Measurements from ENCODE around the gene USP37. TPM values are rescaled to one million over a fixed set of nuclear protein-coding genes. Genes with fewer than 3 reads are reported as not detected.

Gene USP37
- total RNA-seq, 1 donor from 2014 or later: 6.4 TPM

- H3K27me3 Mint-ChIP-seq (ENCODE audit: low read depth, unreplicated experiment): no peaks in the 10 kb centered on the region
- DNase-seq (ENCODE audit: low read depth): no peak
- no peak overlapping the region for H3K4me3 Mint-ChIP-seq (ENCODE audit: unreplicated experiment)
- Histone ChIP-seq H3K27ac (ENCODE audit: low read depth, low read length) (no peak overlapping the region), H3K36me3 (ENCODE audit: insufficient read depth, low read length) (peaks cover 15% of the 10 kb centered on the region), H3K4me3 (ENCODE audit: insufficient read depth, low read depth, low read length) (no peak overlapping the region), H3K9me3 (ENCODE audit: insufficient read depth, low read depth, low read length) (no peaks in the 10 kb centered on the region), H3K79me2 (ENCODE audit: insufficient read depth, low read length) (peaks cover 89% of the 10 kb centered on the region), H3K4me1 (ENCODE audit: insufficient read depth, low read length) (peaks cover 3% of the 10 kb centered on the region), H4K20me1 (ENCODE audit: insufficient read depth, low read length) (peaks cover 43% of the 10 kb centered on the region), H2AFZ (ENCODE audit: low read depth, low read length) (no peak overlapping the region), H3K4me2 (ENCODE audit: low read length) (no peak overlapping the region), H3K27me3 (ENCODE audit: insufficient read depth, low read length) (no peaks in the 10 kb centered on the region), H3K9ac (ENCODE audit: low read length) (no peak overlapping the region)
- TF ChIP-seq EZH2 (IDR thresholded peaks at IDR 0.05; ENCODE audit: insufficient read depth, low read length): no peak
- no peak for TF ChIP-seq CTCF (IDR thresholded peaks at IDR 0.05; ENCODE audit: insufficient read depth, low read depth, low read length)
- peaks cover under 1% of the 10 kb centered on the region for H3K4me1 Mint-ChIP-seq (ENCODE audit: low read depth, unreplicated experiment)
- H3K36me3 Mint-ChIP-seq (ENCODE audit: low read depth, unreplicated experiment): peaks cover 4% of the 10 kb centered on the region
- no peaks in the 10 kb centered on the region for H3K9me3 Mint-ChIP-seq (ENCODE audit: unreplicated experiment)
- H3K27ac Mint-ChIP-seq (ENCODE audit: unreplicated experiment): no peak overlapping the region
- no peak for FAIRE-seq
These were observed 8.7 kb upstream of the USP37 start for GRCh38 chr2:218576854-218577253.

- Histone ChIP-seq H3K36me3 (ENCODE audit: insufficient read depth, low read length) (peaks cover 15% of the 10 kb centered on the region), H2AFZ (ENCODE audit: low read depth, low read length) (no peak overlapping the region), H3K27ac (ENCODE audit: low read depth, low read length) (peak overlapping the region; percentile 96), H3K27me3 (ENCODE audit: insufficient read depth, low read length) (no peaks in the 10 kb centered on the region), H4K20me1 (ENCODE audit: insufficient read depth, low read length) (peaks cover 20% of the 10 kb centered on the region), H3K4me1 (ENCODE audit: insufficient read depth, low read length) (peaks cover 9% of the 10 kb centered on the region), H3K4me2 (ENCODE audit: low read length) (peak overlapping the region; percentile 96), H3K9ac (ENCODE audit: low read length) (peak overlapping the region; percentile 96), H3K4me3 (ENCODE audit: insufficient read depth, low read depth, low read length) (peak overlapping the region; percentile 88), H3K79me2 (ENCODE audit: insufficient read depth, low read length) (peaks cover 97% of the 10 kb centered on the region), H3K9me3 (ENCODE audit: insufficient read depth, low read depth, low read length) (no peaks in the 10 kb centered on the region)
- no peak for FAIRE-seq
- Mint-ChIP-seq H3K9me3 (ENCODE audit: unreplicated experiment) (no peaks in the 10 kb centered on the region), H3K36me3 (ENCODE audit: low read depth, unreplicated experiment) (no peaks in the 10 kb centered on the region), H3K27me3 (ENCODE audit: low read depth, unreplicated experiment) (no peaks in the 10 kb centered on the region), H3K4me1 (ENCODE audit: low read depth, unreplicated experiment) (peaks cover 10% of the 10 kb centered on the region), H3K4me3 (ENCODE audit: unreplicated experiment) (peak overlapping the region; percentile 94), H3K27ac (ENCODE audit: unreplicated experiment) (no peak overlapping the region)
- DNase-seq (ENCODE audit: low read depth): peak; percentile 48
- TF ChIP-seq EZH2 (IDR thresholded peaks at IDR 0.05; ENCODE audit: insufficient read depth, low read length) (no peak), CTCF (IDR thresholded peaks at IDR 0.05; ENCODE audit: insufficient read depth, low read depth, low read length) (no peak)
These were observed 2.7 kb upstream of the USP37 start for GRCh38 chr2:218570850-218571249.

- peaks cover 15% of the 10 kb centered on the region for H4K20me1 ChIP-seq (ENCODE audit: insufficient read depth, low read length)
- peak overlapping the region; percentile 90 for H3K27ac Mint-ChIP-seq (ENCODE audit: unreplicated experiment)
- H3K36me3 ChIP-seq (ENCODE audit: insufficient read depth, low read length): peaks cover 15% of the 10 kb centered on the region
- no peaks in the 10 kb centered on the region for H3K36me3 Mint-ChIP-seq (ENCODE audit: low read depth, unreplicated experiment)
- peak overlapping the region; percentile 96 for H3K9ac ChIP-seq (ENCODE audit: low read length)
- H3K9me3 ChIP-seq (ENCODE audit: insufficient read depth, low read depth, low read length): no peaks in the 10 kb centered on the region
- peaks cover 10% of the 10 kb centered on the region for H3K4me1 Mint-ChIP-seq (ENCODE audit: low read depth, unreplicated experiment)
- H2AFZ ChIP-seq (ENCODE audit: low read depth, low read length): peak overlapping the region; percentile 6
- peaks cover 98% of the 10 kb centered on the region for H3K79me2 ChIP-seq (ENCODE audit: insufficient read depth, low read length)
- no peaks in the 10 kb centered on the region for H3K9me3 Mint-ChIP-seq (ENCODE audit: unreplicated experiment)
- FAIRE-seq: no peak
- peaks cover 9% of the 10 kb centered on the region for H3K4me1 ChIP-seq (ENCODE audit: insufficient read depth, low read length)
- peak; percentile 51 for DNase-seq (ENCODE audit: low read depth)
- H3K4me3 Mint-ChIP-seq (ENCODE audit: unreplicated experiment): peak overlapping the region; percentile 94
- peak overlapping the region; percentile 88 for H3K4me3 ChIP-seq (ENCODE audit: insufficient read depth, low read depth, low read length)
- peak overlapping the region; percentile 96 for H3K4me2 ChIP-seq (ENCODE audit: low read length)
- no peak for TF ChIP-seq EZH2 (IDR thresholded peaks at IDR 0.05; ENCODE audit: insufficient read depth, low read length)
- TF ChIP-seq CTCF (IDR thresholded peaks at IDR 0.05; ENCODE audit: insufficient read depth, low read depth, low read length): no peak
- H3K27me3 Mint-ChIP-seq (ENCODE audit: low read depth, unreplicated experiment): no peaks in the 10 kb centered on the region
- no peaks in the 10 kb centered on the region for H3K27me3 ChIP-seq (ENCODE audit: insufficient read depth, low read length)
- peak overlapping the region; percentile 96 for H3K27ac ChIP-seq (ENCODE audit: low read depth, low read length)
These were observed 1.7 kb upstream of the USP37 start for GRCh38 chr2:218569661-218570500.
